Mammary epithelial cell (primary cell): ENCODE results near the gene CARD9.

Source experiments
- EZH2 ChIP-seq: IDR thresholded peaks from 2 replicates; pipeline ENCODE4 v1.6.1; 2012; ENCODE audit warnings: low read length, inconsistent platforms, borderline replicate concordance
- TF ChIP-seq, protein P1 (sequence below), 2 donors: IDR thresholded peaks in 1 of 2; conservative IDR thresholded peaks in 1 of 2; 2 replicates each; pipeline ENCODE4 v1.5.1; 2011 to 2012; ENCODE audit warnings: inconsistent platforms in 2 of 2, low read length in 2 of 2, mild to moderate bottlenecking in 2 of 2, control low read depth in 1 of 2, low read depth in 1 of 2; ENCODE audit not compliant: insufficient read depth in 1 of 2; ENCODE audit errors: extremely low read depth in 1 of 2

- TF ChIP-seq, protein P1, sequence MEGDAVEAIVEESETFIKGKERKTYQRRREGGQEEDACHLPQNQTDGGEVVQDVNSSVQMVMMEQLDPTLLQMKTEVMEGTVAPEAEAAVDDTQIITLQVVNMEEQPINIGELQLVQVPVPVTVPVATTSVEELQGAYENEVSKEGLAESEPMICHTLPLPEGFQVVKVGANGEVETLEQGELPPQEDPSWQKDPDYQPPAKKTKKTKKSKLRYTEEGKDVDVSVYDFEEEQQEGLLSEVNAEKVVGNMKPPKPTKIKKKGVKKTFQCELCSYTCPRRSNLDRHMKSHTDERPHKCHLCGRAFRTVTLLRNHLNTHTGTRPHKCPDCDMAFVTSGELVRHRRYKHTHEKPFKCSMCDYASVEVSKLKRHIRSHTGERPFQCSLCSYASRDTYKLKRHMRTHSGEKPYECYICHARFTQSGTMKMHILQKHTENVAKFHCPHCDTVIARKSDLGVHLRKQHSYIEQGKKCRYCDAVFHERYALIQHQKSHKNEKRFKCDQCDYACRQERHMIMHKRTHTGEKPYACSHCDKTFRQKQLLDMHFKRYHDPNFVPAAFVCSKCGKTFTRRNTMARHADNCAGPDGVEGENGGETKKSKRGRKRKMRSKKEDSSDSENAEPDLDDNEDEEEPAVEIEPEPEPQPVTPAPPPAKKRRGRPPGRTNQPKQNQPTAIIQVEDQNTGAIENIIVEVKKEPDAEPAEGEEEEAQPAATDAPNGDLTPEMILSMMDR (conservative IDR thresholded peaks at IDR 0.05 in 1 of 2, IDR thresholded peaks at IDR 0.05 in 1 of 2; ENCODE audit: extremely low read depth in 1 of 2, insufficient read depth in 1 of 2, low read depth in 1 of 2, low read length in 2 of 2) = no peak
- no peak for TF ChIP-seq EZH2
These were observed 4.1 kb upstream of the CARD9 start for GRCh38 chr9:136377341-136378169.
